GM18517 (cell line): ENCODE measurements around the gene SLC38A8.

Experiments used
- ATAC-seq: cut with Tn5 transposase; IDR thresholded peaks from one replicate; pipeline ENCODE4 v1.9.1; 2021; ENCODE audit warnings: mild to moderate bottlenecking, moderate library complexity; ENCODE audit not compliant: unreplicated experiment

The SLC38A8 gene

DNA sequence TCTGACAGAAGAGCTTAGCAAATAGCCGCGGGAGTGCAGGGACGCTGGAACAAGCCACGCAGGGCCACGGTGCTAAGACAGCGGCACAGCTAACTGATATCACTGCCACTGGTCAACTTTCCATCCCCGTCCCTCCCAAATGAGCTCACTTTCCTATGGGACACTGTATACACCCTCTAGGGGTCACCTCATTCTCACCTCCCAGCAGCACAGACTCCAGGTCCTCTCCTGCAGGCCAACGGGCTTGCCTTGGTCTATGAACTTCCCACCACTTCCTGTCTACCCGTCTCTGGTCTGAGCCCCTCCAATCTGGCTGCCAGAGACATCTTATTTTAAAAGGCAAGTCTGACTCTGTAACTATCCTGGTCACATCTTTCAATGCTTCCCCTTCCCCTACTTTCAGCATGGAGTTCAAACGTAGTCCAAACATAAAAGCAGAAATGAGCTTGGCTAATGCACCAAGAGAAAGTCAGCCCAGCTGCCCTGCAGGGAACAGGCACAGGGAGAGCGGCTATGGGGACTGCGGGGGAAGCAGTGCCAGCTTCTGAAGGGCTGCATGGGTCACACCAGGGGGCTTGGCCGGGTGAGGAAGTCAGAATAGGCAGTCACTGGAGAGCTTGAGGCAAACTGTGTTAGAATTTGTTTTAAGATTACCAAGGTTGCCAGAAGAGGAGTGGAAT is 26.3 kb upstream of the SLC38A8 start:
- ATAC-seq = no peak

DNA sequence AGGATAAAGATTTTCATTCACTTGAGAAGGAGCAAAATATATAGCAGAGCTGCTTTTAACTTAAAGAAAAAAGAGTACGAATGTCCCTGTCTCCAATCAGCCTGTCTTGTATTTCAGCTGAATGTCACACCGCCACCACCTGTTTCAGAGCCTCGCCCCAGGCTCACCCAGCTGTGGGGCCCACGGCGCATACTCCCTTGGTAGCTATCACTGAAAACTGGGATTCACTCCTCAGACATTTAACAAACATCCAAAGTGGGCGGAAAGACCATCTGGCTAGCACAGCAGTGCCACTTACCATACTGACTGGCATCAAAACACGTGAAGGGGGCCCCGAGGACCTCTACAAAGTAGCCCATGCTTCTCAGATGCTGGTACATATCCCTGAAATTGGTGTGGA is 25.4 kb upstream of the SLC38A8 start:
- no peak for ATAC-seq

DNA sequence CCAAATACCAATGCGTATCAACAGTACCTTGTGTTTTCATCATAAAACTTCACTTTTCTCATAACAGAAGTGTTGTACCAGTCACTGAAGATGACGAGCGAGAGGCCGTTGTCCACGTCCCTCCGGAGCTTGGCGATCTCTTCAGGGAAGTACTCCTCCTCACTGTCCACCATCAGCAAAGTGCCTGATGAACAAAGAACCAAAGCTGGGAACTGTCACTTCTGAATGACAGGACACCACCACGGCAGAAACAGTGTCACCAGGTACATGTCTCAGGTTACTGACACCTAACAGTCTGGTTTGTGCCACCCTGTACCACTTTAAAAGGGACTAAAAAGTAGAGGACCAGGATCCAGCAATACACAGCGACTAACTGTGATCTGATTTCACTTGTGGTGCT is 25.0 kb upstream of the SLC38A8 start:
- no peak for ATAC-seq

DNA sequence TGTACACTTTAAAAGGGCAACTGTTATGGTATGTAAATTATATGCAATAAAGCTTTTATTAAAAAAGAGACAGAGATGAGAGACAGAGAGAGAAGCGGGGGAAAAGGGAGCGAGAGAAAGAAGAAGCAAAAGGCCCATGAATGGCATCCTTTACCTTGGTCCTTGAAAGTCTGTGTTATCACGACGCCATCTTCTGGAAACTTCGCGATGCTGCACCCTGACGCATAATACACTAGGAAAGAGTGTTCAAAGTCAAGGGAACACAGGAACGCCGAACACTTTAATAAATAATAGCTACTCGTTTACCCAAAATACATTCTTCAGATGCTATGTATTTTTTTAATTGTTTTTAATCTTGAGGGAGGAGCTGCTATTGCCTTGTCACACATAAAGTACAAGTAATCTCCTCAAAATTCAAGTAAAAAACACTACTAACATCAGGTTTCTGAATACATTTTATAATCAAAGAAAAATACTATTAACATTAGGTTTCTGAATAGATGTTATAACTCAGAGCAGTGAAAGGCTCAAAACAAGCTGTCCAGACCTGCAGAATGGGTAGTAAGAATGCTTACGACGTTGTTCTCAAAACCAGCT is 23.0 kb upstream of the SLC38A8 start:
- ATAC-seq = no peak

DNA sequence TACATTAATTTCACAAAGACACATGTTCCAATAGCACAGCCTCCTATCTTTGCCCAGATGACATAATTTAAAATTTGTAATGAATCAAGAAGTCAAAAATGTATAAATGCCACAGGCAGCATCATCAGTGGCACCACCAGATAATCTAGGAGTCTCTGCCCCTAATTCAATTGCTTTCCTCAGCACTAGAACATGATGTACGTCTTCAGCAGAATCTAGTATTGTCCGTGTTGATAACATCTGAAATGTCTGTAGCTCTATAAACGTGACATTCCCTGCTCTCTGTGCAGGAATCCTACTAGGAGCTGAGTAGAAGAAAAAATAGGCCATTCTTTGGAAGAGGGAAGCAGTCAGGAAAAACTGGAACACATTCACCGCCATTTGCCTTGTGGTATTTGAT is 21.4 kb upstream of the SLC38A8 start:
- ATAC-seq = no peak

DNA sequence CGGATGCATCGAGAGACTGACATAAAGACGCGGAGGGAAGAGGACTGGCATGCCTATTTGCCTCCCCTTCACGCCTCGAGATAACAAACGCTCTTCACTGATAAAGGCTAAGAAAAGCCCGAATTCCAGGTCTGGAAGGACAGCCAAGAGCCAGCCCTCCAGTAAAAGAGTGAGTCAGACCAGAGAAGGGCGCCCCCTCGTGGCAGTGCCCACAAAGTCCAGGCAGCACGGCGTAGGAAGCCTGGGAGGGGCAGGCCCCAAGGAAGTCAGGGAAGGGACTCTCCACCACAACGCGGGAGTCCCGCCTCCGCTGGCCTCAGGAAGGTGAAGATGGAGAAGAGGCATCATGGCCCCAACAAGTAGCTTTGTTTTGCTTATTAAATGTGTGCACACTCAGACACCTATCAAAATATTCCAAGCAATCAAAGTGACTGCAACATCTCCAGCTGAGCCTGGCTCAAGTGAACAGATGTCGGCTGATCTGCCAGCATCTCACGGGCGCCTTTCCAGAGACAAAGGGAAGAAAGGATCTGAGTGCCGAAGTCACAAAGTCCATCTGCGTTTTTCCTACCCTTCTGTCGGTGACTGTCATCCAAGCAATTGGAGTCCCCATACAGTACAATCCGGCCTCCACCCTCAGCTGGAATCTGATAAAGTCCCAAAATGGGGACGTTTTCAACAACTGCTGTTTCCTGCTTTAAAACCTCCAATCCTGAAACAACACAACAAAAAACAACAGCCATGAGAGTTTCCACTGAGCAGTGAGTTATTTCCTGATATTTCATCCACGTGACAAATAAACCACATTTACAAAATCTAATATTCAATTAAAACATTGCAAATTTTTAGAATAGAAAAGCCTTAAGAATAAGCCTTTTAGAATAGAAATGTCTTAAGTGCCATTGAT is 20.4 kb upstream of the SLC38A8 start:
- ATAC-seq = no peak

DNA sequence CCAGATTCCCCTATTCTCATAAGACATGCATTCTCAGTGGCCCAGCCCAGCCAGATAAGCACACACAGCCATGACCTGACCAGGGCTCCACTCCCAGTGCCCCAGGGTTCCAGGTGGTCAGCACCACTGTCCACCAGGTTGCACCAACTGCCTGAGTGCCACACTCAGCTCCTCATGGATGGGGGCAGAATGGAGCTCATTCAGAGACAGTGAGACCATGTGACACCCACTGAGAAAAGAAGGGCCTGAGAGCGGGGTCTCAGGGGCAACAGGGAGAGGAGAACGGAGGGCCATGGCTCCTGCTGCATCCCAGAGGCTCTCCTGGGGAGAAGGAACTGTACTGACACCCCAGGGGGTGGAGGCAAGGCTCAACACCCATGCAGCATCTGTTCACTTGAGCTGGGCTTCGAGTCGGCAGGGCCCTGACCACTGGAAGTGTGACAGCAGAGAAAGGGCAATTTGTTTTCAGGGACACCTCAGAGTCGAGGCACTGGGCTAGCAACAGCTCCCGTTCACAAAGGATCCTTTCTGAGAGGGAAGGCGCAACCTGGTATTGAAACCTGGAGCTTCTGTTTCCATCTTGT is 18.7 kb upstream of the SLC38A8 start:
- ATAC-seq = no peak

DNA sequence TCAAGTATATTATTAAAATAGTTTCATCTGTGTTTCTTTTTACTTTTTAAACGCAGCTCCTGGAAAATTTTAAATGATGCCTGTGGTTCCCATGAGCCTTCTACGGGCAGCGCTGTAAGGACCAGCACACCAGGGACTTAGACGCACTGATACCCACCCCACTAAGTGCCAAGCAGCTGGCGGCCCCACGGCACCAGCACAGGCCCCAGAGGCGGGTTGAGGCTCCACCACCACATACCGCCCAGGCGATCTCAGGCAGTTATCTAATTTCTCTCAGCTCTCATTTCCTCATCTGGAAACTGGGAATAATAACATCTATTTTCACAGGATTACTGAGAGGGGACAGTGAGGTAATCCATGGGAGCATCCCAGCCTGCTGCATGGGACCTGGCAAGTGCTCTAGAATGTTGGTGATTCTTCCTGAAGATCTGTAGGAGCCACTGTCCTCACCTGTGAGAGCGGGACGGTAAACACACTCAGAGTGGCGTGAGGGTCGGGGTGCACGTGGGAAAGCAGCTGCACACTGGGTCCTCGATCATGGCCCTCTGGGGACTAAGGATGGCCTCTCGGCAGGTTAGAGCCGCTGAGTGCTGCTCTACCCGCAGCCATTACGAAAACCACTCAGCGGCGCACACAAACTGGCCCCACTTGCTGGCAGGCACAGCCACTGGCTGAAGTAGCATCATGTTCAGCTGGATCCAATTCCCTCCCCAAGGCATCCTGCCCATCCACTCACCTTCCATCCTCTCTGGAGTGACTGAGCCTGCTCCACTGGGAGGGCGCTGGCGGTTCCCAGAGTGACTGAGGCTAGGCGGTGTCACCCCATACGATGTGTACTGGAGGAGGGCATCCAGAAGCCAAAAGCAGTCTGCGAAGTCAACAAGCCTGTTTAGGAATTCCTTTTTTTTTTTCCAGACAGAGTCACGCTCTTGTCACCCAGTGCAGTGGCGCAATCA is 17.6 kb upstream of the SLC38A8 start:
- ATAC-seq = no peak

DNA sequence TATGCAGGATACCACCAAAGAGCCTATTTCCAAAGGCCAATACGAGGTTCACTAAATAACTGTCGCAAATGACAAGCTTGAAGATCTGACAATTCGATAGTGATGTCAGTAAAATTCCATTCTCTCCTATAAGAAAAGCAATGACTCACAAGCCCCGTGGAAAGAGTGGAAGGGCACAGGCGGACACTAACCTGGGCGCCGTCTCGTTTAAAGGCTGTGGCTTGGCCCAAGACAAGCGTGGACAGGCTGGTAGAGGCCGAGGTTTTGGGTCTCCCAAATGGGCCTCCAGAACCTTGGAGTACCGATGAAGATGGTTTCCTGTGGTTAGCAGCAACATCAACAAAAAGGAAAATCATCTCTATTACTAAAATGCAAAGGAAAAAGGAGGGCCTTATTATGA is 16.5 kb upstream of the SLC38A8 start:
- ATAC-seq = no peak

DNA sequence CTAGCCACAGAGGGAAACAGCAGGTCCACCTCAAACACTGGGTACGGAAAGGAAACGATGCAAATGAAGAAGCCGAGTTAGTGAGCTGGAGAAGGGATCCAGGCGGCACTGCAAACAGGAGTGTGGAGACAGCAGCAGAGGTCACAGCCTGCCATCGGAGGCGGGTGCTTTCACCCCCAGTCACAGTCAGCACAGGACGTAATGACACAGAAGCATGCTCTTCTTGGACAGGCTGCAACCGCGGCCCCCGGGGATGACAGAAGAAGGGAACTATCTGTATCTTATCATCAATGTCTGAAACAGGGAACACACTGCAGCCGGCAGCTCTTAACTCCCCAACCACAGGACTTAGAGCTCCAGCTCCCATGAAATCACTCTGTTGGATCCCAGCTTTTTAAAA is 16.1 kb upstream of the SLC38A8 start:
- no peak for ATAC-seq

DNA sequence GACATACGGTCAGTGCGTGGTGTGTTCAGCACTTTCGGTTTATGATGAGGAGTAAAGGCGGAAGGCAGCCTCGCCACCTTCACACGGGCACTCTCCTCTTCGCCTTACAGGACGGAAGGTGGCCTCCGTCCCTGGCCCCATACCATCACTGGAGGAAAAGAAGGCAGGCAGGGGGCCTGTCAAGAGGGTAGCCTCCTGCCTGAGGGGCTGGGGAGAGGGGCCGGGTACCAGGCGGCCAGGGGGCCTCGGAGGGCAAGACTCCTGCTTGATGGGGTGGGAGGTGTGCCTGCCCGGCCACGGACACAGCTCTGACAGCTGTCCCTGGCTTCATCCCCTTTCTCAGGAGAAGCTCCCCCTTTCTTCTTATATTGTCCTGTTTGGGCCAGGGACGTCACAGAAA is 15.6 kb upstream of the SLC38A8 start:
- ATAC-seq = no peak

DNA sequence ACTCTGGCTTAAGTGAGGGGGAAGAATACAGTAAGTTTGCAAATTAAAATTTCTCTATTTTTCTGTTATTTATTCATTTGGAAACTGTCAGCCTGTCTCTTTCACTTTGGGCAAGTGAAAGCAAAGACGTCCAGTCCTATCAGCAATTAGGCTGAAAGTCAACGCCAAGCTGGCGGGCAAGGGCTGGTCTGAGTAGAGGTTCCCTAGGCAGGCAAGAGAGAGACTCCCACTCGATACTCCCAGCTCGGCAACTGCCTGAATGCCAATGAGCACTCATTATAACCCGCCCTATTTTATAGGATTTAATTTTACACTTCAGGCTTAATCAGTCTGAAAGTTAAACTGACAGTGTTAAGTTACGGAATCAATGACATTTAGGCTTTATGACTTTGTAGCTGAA is 14.3 kb upstream of the SLC38A8 start:
- no peak for ATAC-seq

DNA sequence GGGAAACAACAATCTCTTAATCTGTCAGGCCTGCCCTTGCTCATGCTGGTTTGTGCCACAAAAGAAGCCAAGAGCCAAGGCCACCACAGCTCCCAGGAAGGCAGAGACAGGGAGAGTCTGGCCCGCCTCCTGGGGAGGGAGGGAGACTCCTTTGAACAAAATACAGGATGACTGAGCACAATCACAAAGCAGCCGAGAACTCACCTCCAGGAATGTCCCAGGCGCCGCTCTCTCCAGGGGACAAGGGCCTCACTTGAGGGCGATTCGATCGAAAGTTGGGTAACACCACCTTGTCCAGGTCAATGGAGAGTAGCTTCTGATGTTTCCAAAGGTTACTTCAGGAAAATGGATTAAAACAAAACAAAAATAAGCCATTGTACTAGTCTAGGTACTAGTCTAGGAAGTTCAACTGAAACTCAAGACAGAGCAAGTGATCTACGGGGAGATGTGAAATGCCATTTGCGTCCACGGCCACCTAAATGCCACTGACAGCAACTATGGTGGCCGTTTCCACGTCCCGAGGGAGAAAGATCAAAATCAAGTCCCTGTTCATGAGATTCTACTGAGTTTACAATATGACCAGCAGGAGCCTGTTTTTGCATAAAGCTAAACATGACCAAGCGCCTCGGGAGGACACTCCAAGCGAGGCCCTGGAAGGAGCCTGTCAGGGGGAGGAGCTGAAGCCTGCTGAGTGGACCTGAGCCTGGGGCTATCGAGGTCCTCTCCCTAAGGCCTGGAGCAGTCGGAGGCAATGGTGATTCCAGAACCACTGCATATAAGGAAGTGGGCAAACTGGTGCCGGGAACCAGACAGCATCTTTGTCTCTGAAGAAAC is 13.4 kb upstream of the SLC38A8 start:
- no peak for ATAC-seq

DNA sequence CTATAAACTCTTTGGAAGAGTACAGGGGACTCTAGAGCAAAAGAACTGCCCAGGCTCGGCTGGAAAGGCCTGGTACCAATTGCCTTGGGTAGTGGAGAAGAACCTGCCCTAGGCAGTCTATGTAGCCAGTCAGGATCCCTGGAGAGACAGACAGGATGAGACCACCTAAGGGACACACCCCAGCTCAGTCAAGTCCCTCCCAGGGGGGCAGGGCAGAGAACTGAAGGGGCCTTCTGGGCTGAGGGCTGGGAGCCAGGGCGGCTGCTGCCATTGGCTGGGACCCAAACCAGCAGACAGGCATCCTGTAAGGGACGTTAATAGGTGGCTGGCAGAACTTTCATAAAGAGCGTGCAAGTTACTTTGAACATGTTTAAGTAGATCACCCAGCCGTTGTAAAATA is 12.8 kb upstream of the SLC38A8 start:
- no peak for ATAC-seq

DNA sequence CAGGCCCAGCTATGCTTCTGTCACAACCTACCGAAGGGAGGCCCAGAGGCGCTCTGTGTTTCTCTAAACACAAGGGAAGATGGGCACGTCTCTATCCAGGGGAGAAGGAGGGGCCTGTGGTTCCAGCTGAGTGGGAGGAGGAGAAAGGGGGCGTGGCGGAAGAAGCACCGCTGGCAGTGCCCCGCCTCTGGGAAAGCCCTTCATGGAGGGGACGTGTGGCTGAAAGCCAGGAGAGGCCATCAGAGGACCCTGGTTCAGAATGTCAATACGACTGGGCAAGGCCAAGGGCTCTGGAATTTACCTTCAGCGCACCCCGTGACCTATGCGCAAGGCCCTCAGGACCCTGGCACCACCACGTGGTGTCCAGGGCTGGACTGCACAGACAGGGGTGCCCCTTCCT is 12.3 kb upstream of the SLC38A8 start:
- no peak for ATAC-seq

DNA sequence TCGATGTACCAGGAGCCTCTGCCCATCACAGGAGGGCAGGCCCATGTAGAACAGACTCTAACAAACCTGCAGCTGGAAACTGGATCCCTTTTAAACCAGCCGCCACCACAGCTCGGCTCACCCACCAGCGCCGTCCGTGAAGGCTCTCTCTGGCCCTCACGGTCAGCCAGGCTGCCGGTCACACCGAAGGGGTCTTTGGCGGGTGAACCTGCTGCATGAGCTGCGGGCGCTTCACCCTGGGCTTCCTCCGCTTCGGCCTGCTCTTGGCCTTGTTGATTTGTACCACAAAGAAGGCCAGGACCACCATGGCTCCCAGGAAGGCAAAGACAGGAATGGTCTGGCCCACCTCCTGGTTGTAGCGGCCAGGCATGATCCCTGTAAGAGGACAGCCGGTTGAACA is 11.7 kb upstream of the SLC38A8 start:
- ATAC-seq = no peak

DNA sequence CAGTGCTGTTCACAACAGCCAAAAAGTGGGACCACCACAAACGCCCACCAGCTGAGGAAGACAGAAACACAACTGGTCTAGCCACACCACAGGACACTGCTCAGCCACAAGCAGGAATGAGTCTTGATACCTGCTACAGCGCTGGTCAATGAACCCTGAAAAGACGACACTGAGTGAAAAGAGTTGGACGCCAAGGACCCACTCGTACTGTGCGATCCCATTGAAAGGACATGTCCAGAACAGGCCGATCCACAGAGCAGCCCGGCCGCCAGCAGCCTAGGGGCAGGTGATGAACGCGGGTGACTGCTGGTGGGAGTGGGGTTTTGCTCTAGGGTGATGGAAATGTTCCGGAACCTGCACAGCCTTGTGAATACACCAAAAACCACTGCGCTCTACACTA is 10.6 kb upstream of the SLC38A8 start:
- no peak for ATAC-seq

DNA sequence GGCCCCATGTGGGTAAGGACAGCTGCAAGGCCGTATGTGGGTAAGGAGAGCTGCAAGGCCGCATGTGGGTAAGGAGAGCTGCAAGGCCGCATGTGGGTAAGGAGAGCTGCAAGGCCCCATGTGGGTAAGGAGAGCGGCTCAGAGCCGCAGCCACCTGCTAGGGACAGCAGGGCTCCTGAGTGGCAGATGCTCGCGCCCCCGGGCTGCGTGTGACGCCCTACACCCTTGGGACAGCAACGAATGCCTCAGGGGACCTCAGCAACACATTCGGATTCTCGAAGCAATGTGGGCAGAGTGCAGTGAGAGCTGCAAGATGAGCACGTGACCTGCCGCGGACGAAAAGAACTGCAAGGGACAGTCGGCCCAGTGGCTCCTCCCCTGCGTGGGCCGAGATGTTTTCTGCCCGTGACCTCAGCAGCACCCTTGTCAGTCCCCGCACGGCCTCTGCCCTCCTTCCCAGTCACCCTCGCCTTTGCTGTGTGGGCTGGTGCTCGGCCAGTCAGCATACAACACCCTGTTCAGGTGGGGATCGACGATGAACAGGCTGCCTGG is 9.6 kb upstream of the SLC38A8 start:
- ATAC-seq = no peak

DNA sequence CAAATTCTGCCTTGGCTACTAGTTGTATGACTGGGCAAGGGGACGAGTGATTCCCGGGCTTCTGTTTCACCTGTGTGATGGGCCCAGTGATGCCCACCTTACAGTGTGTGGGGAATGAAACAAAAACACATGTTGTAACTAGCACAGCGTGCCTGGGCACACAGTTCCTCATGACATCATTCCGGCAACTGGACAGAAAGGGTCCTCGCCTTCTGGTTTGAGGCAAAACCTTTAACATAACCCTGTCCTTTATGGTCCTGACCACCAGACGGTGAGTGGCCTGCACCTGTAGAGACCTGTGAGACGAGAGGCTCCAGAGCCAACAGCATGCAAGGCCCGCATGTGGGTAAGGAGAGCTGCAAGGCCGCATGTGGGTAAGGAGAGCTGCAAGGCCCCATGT is 7.7 kb upstream of the SLC38A8 start:
- no peak for ATAC-seq
